T-helper 1 cell treated with Interleukin-12 subunit alpha and Interleukin-12 subunit beta and Interleukin-4 antibody, amounts not matched to agents 30 ng/mL and 1 ng/mL, for 36 hours (primary cell): Measurements from ENCODE around the gene IL1RAP. TPM values are rescaled to one million over a fixed set of nuclear protein-coding genes. Genes with fewer than 3 reads are reported as not detected.

Experiments used
- intact Hi-C: fragments of 100-400 bp; cut with micrococcal nuclease; formaldehyde crosslinking; loops from one replicate; pipeline ENCODE4 v1.15.1; 2024
- total RNA-seq: library from RNA; stranded (reverse); gene quantifications from 2 replicates; pipeline ENCODE4 v1.2.3, GENCODE V29; 2022

IL1RAP gene
- total RNA-seq, 1 donor from 2014 or later: 17.6 TPM

- intact Hi-C loops: loop anchor here (1.0 kb wide), 1 partner anchor 9 kb away; no protein-coding TSS in a partner anchor
Observed at GRCh38 chr3:190575437-190576185, 61.7 kb downstream of the IL1RAP start.

- intact Hi-C loops: no loop called here
Observed at GRCh38 chr3:190577225-190577624, 63.3 kb downstream of the IL1RAP start.

DNA sequence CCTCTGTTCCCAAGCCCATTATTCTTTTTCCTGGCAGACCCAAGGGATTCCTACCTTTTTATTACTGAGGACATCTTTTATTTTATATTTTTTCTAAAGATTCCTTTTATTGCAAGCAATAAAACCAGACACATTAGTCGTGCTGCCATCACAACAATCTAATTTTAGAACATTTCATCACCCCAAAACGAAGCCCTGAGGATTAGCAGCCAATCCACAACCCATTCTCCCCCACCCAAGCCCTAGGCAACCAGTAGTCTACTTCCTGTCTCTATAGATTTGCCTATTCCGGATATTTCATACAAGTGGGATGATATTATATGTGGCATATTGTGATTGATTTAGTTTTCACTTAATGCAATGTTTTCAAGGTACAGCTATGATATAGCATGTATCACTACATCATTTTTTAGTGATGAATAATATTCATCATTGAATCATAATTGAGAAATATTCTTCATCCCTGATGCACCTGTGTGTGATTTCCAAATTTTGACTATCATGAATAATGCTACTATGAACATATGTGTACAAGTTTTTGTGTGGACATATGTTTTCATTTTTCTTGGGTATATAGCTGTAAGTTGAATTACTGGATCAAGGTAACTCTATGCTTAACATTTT is 65.7 kb downstream of the IL1RAP start:
- intact Hi-C loops: no loop called here

DNA sequence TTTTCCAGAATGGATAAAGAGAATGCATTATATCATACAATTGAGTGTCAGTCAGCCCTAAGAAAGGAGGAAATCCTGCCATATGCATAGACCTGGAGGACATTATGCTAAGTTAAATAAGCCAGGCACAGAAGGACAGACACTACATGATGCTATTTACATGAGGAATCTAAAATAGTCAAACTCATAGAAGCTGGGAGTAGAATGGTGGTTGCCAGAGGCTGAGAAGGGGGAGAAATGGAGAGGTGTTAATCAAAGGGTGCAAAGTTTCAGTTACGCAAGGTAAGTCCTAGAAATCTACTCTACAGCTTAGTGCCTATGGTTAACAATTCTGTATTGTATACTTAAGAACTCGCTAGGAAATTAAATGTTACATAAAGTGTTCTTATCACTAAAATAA is 66.5 kb downstream of the IL1RAP start:
- intact Hi-C loops: no loop called here

GRCh38 chr3:190581041-190581541 is 67.2 kb downstream of the IL1RAP start:
- intact Hi-C loops: no loop called here

DNA sequence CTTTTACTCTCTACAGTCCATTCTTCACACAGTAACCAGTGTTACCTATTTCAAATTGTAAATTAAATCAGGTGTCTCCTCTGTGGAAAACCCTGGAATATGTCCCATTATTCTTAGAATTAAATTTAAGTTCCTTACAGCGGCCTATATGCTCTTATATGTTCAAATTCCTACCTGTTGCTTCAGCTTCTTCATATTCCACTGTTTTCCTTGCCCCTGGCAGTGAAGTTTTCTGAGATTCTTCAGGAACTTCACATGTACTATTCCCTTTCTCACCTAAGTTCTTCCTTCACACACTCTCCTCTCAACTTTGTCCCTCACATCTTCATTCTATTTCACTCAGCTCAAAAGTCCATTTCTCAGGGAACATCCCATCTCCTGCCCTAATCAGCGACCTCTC is 68.8 kb downstream of the IL1RAP start:
- intact Hi-C loops: no loop called here

DNA sequence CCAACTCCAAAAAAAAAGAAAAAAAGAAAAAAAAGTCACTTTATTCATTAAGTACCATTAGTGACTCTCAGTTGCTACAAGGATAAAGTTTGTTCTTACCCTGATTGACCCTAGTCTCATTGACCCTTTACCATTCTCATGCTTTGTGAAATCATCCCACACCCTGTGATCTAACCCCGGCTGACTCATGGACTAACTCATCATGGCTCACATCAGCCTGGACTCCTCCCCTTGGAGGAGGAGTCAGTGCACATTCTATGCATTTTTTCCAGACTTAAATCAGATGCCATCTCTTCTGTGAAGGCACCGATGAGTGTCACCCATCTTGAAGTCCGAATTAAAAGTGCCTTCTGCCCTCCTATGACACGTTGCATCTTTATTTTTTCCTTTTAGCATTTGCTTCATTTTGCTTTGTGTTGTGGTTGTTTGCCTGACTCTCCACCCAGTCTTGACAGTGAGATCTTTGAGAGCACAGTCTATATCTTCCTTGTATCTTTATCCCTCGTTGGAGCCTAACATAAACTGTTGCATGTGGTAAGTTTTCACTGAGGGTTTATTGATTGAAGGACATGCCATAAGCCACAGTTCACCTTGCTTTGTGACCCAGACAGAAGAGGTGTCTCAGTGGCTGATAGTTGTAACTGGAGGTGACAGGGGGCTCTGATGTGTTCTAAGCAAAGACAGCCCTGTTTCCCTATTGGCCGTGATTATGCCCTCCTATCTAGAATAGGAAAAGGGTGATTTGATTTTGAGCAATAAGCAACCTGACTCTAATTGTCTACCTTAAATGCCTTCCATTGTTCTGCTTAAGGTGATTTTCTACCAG is 72.1 kb downstream of the IL1RAP start:
- intact Hi-C loops: loop anchor here (1.0 kb wide), 4 partner anchors 20 to 111 kb away; no protein-coding TSS in a partner anchor

DNA sequence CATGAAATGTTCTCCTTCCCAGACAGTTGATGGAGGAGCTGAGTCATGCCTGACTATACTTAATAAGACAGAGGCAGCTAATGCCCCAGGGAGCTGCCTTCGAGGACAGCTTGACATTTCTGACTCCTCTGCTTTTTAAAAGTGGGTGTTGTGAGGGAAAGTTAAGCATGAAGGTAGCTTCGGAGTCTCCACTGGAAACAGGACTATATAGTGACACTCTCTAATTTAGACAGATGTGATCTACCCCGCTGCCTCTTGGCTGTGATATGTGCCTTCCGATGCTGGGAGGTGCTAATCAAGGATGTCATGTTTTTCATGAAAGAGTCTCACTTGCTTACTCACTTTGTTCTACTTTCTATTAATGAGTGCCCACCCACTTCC is 72.7 kb downstream of the IL1RAP start:
- intact Hi-C loops: loop anchor here (1.0 kb wide), 4 partner anchors 20 to 111 kb away; no protein-coding TSS in a partner anchor

- intact Hi-C loops: no loop called here
Observed at GRCh38 chr3:190588570-190588969, 74.7 kb downstream of the IL1RAP start.

DNA sequence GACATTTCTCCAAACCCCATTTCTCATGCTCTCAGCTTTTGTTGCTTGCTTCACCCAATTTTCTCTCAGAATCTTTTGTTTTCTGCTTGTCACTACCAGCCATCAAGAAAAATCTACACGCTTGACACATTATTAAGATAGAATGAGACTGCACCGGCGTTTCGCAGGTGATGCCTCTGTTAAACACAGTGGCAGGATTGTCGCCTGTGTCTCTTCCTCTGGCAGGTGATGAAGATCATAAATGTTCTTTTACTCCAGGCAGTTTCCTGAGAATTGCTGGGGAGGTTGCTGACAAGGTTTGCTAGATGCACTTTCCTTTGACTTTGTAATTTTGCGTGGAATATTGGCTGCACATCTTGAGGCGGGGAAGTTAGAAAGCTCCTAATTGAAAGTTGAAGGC is 75.4 kb downstream of the IL1RAP start:
- intact Hi-C loops: no loop called here

DNA sequence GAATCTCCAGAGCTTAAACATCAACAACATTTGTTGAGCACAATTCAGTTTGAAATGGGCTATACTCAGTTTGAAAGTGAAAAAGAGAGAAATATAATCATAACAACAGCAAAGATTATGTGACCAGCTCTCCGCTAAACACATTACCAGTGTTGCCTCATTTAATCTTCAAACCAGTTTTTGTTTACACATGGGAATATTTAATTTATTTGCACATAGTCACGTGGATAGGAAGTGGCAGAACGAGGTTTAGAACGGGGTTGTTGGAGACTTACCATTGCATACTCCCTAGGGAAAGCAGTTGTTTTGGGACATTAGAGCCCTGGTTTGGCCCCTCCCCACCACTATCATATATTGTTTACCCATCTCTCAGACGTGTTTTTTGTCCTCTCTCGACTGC is 77.2 kb downstream of the IL1RAP start:
- intact Hi-C loops: no loop called here

GRCh38 chr3:190593075-190593474 is 79.2 kb downstream of the IL1RAP start:
- intact Hi-C loops: no loop called here

- intact Hi-C loops: no loop called here
Observed at GRCh38 chr3:190594171-190594570, 80.3 kb downstream of the IL1RAP start.

GRCh38 chr3:190595179-190595795 is 81.4 kb downstream of the IL1RAP start:
- intact Hi-C loops: no loop called here

DNA sequence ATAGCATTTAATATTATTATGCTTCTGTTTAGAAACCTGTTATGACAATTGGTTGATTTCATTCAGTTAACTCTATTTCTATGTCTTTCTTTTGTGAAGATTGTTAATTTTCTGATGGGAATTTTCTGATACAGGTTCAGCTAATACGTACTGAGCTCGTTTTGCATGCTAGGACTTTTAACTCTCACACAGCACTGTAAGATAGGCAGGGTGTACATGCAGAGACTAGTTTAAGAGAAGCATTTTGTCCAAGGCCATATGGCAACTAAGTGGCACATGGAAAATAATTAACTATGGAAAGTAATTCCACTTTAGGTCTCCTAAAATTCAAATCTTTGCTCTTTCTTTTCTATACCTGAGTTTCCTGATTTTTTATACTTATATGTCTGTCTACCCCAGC is 81.9 kb downstream of the IL1RAP start:
- intact Hi-C loops: no loop called here

DNA sequence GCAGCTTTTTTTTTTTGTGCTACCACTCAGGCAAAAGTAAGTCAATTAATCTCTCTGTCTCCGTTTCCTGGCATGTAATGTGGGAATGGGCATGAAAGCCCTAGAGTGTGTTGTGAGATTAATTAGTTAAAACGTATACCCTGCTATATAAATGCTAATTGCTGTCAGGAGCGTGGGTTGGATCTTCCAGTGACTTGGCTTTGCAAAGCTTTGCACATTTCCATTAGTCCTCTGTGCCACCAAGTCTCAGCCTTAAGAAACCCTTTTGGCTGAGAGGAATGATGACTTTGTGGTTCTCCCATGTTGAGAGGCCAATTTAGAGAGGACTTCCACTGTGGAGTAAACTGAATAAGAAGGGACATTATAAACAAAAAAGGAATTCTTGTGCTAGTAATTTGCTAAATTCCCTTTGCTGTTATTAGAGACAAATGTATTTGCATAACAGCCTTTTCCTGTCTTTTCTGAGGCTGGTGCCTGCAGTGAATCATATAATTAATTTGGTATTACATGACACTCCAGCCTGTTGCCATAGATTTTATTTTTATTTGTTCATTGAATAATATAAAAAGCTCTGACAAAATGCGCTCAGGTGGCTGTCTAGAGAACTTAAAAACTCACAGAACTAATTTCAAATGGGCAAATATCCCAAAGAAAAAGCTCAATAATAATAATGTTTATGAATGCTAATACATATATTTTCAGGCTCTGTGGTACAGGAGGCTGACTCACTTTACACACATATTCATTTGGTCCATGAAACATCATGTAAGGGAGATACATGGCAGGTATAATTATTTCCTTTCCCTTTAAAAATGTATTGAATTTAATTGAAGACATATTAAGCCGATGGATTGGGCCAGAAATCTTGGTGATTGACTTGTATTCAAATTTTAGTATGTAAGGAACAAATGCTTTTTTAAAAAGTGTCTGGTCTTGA is 82.7 kb downstream of the IL1RAP start:
- intact Hi-C loops: no loop called here

DNA sequence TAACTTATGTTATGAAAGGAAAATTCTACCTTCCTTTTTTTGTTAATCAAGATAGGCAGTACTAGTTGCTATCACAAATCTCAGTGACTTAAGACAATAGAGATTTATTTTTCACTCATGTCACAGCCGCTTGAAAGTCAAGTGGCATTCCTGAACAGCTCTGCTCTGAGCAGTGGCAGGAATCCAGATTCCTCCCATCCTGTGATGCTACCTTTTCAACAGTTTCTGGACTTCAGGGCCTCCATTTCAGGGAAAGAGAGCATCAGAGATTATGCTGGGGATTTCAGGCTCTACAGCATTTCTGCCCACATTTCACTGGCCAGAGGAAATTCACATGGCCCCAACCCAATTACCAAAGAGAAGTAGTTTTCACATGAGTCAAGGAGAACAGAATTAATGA is 83.4 kb downstream of the IL1RAP start:
- intact Hi-C loops: no loop called here

- intact Hi-C loops: no loop called here
Observed at GRCh38 chr3:190601622-190602021, 87.7 kb downstream of the IL1RAP start.

GRCh38 chr3:190605385-190605784 is 91.5 kb downstream of the IL1RAP start:
- intact Hi-C loops: loop anchor here (1.0 kb wide), 1 partner anchor 13 kb away; no protein-coding TSS in a partner anchor

- intact Hi-C loops: no loop called here
Observed at GRCh38 chr3:190606596-190606995, 92.7 kb downstream of the IL1RAP start.
